ENCODE measurements around the gene GPR157.
"Not testable (repeated sequence)": the region's sequence is repeated elsewhere in the genome, so short reads cannot be mapped to it uniquely, and the experiment has no call there.

Gene GPR157

DNA sequence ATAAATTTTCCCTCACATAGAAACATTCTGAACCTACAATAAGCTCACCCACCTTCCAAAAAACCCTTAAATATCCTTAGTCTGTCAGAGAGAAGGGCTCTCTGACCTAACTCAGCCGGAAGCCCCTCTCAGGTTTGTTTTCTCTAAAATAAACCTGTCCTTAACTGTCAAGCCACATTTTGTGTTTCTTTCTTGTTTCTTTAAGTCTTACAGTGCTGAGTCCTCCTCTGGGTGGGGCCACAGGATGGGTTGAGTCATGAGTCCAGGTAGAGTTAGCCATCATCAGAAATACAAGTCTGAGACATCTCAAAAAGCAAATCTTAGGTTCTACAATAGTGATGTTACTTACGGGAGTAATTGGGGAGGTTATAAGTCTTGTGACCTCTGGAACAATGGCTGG is 33.1 kb downstream of the GPR157 start:
- Histone ChIP-seq H3K4me3 (no peak overlapping the region), H3K27ac (no peak overlapping the region), H3K9me3 (no peaks in the 10 kb centered on the region), H3K36me3 (peaks cover 0 to 8% (median 0%) of the 10 kb centered on the region in 3 donors), H3K27me3 (no peaks in the 10 kb centered on the region), H3K4me1 (no peaks in the 10 kb centered on the region)
- TF ChIP-seq, protein P1, sequence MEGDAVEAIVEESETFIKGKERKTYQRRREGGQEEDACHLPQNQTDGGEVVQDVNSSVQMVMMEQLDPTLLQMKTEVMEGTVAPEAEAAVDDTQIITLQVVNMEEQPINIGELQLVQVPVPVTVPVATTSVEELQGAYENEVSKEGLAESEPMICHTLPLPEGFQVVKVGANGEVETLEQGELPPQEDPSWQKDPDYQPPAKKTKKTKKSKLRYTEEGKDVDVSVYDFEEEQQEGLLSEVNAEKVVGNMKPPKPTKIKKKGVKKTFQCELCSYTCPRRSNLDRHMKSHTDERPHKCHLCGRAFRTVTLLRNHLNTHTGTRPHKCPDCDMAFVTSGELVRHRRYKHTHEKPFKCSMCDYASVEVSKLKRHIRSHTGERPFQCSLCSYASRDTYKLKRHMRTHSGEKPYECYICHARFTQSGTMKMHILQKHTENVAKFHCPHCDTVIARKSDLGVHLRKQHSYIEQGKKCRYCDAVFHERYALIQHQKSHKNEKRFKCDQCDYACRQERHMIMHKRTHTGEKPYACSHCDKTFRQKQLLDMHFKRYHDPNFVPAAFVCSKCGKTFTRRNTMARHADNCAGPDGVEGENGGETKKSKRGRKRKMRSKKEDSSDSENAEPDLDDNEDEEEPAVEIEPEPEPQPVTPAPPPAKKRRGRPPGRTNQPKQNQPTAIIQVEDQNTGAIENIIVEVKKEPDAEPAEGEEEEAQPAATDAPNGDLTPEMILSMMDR (IDR thresholded peaks at IDR 0.05): no peak
- no peak for DNase-seq
- intact Hi-C loops (cut with DNase I; ENCODE audit: low total_unique reads): no loop called here

DNA sequence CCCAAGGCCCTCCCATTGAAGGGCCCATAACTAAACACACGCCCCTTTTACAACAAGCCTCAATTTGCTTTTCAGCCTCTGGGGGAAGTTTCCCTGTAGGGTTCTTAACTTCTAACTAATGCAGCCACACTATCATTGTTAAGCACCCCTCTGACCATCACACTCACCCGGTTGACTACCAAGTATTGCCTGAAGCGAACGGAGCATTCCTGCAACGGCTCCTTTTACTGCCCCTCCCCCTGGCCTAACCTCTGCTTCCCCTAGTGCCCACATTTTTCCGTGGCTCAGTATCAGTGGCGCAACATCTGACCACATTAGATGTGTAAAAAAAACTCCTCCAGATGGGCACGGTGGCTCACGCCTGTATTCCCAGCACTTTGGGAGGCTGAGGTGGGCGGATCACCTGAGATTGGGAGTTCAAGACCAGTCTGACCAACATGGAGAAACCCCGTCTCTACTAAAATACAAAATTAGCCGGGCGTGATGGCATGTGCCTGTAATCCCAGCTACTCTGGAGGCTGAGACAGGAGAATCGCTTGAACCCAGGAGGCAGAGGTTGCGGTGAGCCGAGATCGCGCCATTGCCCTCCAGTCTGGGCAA is 34.8 kb downstream of the GPR157 start:
- H3K9me3 ChIP-seq; H3K36me3 ChIP-seq; H3K27me3 ChIP-seq; H3K4me3 ChIP-seq; H3K4me1 ChIP-seq; intact Hi-C loops (cut with DNase I; ENCODE audit: low total_unique reads); H3K27ac ChIP-seq; DNase-seq: not testable (repeated sequence)

DNA sequence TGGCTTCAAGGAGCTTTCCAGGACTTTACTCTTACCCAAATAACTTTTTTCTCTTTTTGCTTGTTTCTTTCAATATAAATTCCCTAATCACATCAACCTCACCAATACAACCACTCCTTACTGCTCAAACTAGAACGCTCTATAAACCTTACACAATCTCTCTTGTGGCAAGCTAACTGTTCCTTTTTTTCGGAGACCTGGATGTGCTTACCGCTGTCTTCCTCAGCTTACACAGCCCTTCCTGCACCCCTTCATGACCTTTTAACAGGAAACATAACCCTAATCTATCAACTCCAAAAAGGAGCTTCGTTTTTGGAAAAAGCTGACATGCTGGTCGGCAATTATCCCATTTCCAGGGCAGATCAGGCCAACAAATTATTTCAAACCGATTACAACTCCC is 35.3 kb downstream of the GPR157 start:
- Histone ChIP-seq H3K27me3 (peaks cover 0 to 4% of the 10 kb centered on the region in 2 donors), H3K27ac (no peak overlapping the region), H3K36me3 (no peaks in the 10 kb centered on the region), H3K4me3 (no peak overlapping the region), H3K9me3 (no peaks in the 10 kb centered on the region), H3K4me1 (no peaks in the 10 kb centered on the region)
- TF ChIP-seq, protein P1 (IDR thresholded peaks at IDR 0.05): no peak
- intact Hi-C loops (cut with DNase I; ENCODE audit: low total_unique reads): no loop called here
- no peak for DNase-seq

DNA sequence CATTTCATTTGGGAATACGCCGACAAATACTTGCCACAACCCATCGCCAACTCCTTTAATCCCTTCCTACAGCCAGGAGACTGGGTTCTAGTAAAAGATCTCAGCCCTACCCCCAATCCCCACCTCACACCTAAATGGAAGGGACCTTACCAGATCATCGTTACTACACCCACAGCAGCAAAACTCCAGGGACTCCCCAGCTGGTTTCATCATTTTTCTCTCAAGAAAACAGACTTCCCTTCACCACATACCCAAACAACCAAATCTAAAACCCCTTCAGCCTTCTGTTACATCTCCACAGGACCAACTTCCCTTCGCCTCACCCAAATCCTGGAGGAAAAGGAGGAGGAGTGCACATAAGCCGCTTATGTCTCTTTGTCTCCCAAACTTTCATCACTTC is 35.8 kb downstream of the GPR157 start:
- H3K27me3 ChIP-seq: peaks cover 0 to 7% of the 10 kb centered on the region in 2 donors
- no peak for DNase-seq
- H3K36me3 ChIP-seq: no peaks in the 10 kb centered on the region
- H3K9me3 ChIP-seq: no peaks in the 10 kb centered on the region
- intact Hi-C loops (cut with DNase I; ENCODE audit: low total_unique reads): no loop called here
- TF ChIP-seq, protein P1 (IDR thresholded peaks at IDR 0.05): no peak
- H3K4me1 ChIP-seq: no peaks in the 10 kb centered on the region
- no peak overlapping the region for H3K4me3 ChIP-seq
- no peak overlapping the region for H3K27ac ChIP-seq

DNA sequence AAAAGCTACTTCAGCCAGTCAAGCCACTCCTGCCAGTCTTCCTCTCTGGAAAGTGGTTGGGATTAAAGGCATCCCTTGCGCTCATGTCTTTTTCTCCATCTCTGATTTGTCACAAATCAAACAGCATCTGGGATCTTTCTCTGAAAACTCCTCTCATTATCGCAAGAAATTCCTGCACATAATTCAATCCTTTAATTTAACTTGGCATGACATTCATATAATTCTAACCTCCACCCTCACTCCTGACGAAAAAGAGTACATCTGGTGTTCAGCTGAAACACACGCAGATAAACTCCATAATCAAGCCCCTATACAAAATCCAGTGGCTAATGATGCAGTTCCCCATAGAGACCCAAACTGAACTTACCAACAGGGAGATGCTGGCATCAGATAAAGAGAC is 40.1 kb downstream of the GPR157 start:
- H3K4me1 ChIP-seq: peaks cover 0 to 17% (median 12%) of the 10 kb centered on the region in 4 donors

DNA sequence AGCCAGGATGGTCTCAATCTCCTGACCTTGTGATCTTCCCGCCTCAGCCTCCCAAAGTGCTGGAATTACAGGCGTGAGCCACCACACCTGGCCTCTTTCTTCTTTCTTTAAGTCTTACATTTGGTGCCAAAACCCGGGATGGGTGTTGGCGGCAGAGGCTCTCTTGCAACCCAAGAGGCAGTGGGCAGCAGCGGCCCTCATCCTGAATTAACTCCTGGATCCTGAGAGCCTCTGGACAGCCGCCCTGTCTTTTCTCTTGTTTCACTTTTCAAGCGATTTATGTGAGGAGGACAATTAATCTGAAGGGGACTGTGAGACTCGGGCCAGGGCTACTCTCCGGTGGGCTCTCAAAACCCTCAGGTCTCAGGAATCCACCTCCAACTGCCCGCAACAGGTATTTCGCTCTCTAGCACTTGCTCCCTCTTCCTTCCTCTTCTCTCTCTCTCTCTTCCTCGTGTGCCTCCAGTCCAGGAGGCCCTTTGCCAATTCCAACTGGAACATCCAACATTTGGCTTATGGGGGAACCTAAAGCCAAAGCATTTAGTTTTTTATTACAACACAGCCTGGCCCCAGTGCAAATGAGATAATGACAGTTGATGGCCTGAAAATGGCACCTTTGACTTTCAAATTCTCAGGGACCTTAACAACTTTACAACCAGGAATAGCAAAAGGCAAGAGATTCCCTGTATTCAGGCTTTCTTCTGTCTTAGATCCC is 41.3 kb downstream of the GPR157 start:
- intact Hi-C loops (cut with DNase I; ENCODE audit: low total_unique reads): loop anchor here (10.0 kb wide), 1 partner anchor 163 kb away; no protein-coding TSS in a partner anchor
- H3K27ac ChIP-seq: no peak overlapping the region

More for the DNA sequence above, 40.1 kb downstream of the GPR157 start:
- no peak overlapping the region for H3K27ac ChIP-seq
- no peaks in the 10 kb centered on the region for H3K9me3 ChIP-seq
- TF ChIP-seq, protein P1 (IDR thresholded peaks at IDR 0.05): no peak
- H3K36me3 ChIP-seq: no peaks in the 10 kb centered on the region
- intact Hi-C loops (cut with DNase I; ENCODE audit: low total_unique reads): loop anchor here (10.0 kb wide), 1 partner anchor 164 kb away; no protein-coding TSS in a partner anchor
- H3K27me3 ChIP-seq: peaks cover 0 to 14% of the 10 kb centered on the region in 2 donors
- DNase-seq: no peak
- no peak overlapping the region for H3K4me3 ChIP-seq

More for the DNA sequence above, 41.3 kb downstream of the GPR157 start:
- H3K36me3 ChIP-seq: no peaks in the 10 kb centered on the region
- no peak overlapping the region for H3K4me3 ChIP-seq
- DNase-seq: no peak
- TF ChIP-seq, protein P1 (IDR thresholded peaks at IDR 0.05): no peak
- no peaks in the 10 kb centered on the region for H3K9me3 ChIP-seq
- H3K4me1 ChIP-seq: peaks cover 0 to 17% (median 12%) of the 10 kb centered on the region in 4 donors
- peaks cover 0 to 14% of the 10 kb centered on the region in 2 donors for H3K27me3 ChIP-seq
